DND-41 (cell line): ENCODE measurements around the gene RAD51B.

Experiments
- EZH2 ChIP-seq: IDR thresholded peaks from 3 replicates; pipeline ENCODE4 v1.6.1; 2012; ENCODE audit warnings: borderline replicate concordance, low read depth, mild to moderate bottlenecking, moderate library complexity, low read length, inconsistent platforms; ENCODE audit not compliant: severe bottlenecking
- TF ChIP-seq, protein P1 (sequence below): IDR thresholded peaks from 2 replicates; pipeline ENCODE4 v1.5.1; 2012; ENCODE audit warnings: borderline replicate concordance, low read length, moderate library complexity, mild to moderate bottlenecking; ENCODE audit not compliant: poor library complexity, severe bottlenecking; ENCODE audit errors: extremely low read depth

DNA sequence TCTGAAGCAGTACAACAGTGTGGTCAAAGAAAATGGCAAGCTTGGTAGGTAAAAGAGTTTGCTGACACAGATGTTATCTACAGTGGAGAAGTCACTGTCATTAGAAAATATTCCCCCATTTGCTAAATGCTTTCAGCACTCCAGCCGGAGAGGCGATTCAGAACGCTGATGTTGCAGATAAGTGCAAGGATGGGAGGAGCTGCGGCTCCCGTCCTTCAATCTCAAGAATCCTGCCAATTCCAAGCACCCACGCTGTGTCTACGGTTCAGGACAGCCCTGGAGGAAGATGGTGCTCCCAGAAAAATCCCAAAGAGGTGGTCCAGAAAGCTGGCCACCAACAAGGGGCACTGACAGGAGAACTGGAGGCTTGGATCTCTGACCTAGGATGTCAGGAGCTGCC is 894.2 kb downstream of the RAD51B start:
- TF ChIP-seq, protein P1, sequence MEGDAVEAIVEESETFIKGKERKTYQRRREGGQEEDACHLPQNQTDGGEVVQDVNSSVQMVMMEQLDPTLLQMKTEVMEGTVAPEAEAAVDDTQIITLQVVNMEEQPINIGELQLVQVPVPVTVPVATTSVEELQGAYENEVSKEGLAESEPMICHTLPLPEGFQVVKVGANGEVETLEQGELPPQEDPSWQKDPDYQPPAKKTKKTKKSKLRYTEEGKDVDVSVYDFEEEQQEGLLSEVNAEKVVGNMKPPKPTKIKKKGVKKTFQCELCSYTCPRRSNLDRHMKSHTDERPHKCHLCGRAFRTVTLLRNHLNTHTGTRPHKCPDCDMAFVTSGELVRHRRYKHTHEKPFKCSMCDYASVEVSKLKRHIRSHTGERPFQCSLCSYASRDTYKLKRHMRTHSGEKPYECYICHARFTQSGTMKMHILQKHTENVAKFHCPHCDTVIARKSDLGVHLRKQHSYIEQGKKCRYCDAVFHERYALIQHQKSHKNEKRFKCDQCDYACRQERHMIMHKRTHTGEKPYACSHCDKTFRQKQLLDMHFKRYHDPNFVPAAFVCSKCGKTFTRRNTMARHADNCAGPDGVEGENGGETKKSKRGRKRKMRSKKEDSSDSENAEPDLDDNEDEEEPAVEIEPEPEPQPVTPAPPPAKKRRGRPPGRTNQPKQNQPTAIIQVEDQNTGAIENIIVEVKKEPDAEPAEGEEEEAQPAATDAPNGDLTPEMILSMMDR = no peak
- TF ChIP-seq EZH2 = no peak
